Thyroid gland (tissue), 4 donors: ENCODE measurements around the gene COPB1. TPM values are rescaled to one million over a fixed set of nuclear protein-coding genes. Genes with fewer than 3 reads are reported as not detected.

Experiments used
- DNase-seq, 2 donors: peaks; one replicate each; pipeline ENCODE4 v3.0.0-alpha.2; 2019
- H3K27ac ChIP-seq, 3 donors: fragments of 200-600 bp; sonication (generic); 1 replicate in 2 of 3; 2 replicates in 1 of 3; pipeline ENCODE4 v1.5.1; 2016 to 2019; ENCODE audit warnings: mild to moderate bottlenecking in 1 of 3, moderate library complexity in 1 of 3
- H3K27me3 ChIP-seq: fragments of 200-600 bp; sonication (generic); one replicate; pipeline ENCODE4 v1.5.1; 2019
- H3K36me3 ChIP-seq, 2 donors: fragments of 200-600 bp; sonication (generic); one replicate each; pipeline ENCODE4 v1.5.1; 2016 to 2019
- H3K4me1 ChIP-seq, 2 donors: fragments of 200-600 bp; sonication (generic); one replicate each; pipeline ENCODE4 v1.5.1; 2017 to 2019
- H3K4me3 ChIP-seq, 3 donors: fragments of 200-600 bp; sonication (generic); replicated peaks in 1 of 3; 1 replicate in 2 of 3; 2 replicates in 1 of 3; pipeline ENCODE4 v1.5.1; 2016; ENCODE audit warnings: mild to moderate bottlenecking in 1 of 3
- H3K9me3 ChIP-seq: fragments of 200-600 bp; sonication (generic); one replicate; pipeline ENCODE4 v1.5.1; 2017
- POLR2A ChIP-seq, 2 donors: fragments of 450-650 bp; IDR thresholded peaks; one replicate each; pipeline ENCODE4 v1.6.1; 2017; ENCODE audit warnings: antibody characterized with exemption in 2 of 2, mild to moderate bottlenecking in 2 of 2, moderate library complexity in 1 of 2
- WGBS, 2 donors: methylation state at CpG; one replicate each; pipeline ENCODE4 v1.1.5; 2017; 5-methylcytosine and 5-hydroxymethylcytosine counted together
- intact Hi-C: fragments of 100-400 bp; cut with DNase I; formaldehyde crosslinking; loops from one replicate; pipeline ENCODE4 v1.15.1; 2023
- total RNA-seq, 4 donors: library from RNA; depleted of rRNA; stranded (reverse); fragments of >200 nt; gene quantifications; one replicate each; pipeline ENCODE4 v1.2.3, GENCODE V29; 2016
- TF ChIP-seq, protein P1 (sequence below), 6 experiments: fragments of 200-600 bp in 3 of 6; fragments of 450-650 bp in 3 of 6; sonication (generic) in 3 of 6; IDR thresholded peaks; one replicate each; pipeline ENCODE4 v1.5.1; 2016 to 2019; ENCODE audit warnings: antibody characterized with exemption in 6 of 6, mild to moderate bottlenecking in 2 of 6, inconsistent platforms in 1 of 6, moderate library complexity in 1 of 6

The COPB1 gene
- total RNA-seq, 4 donors from 2014 or later: 124 to 189 (median 164) TPM

DNA sequence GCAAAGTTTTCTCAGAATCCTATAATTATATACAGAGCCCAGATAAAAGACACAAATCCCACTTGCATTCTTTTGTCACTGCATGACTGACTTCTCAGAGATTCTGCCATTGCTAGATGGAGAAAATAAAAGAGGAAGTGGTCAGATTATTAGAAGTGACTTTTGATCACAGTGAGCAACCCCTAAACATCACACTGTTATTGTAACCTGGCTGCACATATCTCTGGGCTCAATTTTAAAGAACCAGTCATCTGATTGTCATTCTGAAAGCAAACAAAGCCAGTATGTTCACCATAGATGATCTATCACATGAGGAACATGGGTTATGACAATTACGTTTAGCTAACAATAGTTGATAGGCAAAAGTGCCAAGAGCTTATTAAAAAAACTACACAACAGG, 47.8 kb downstream of the COPB1 start:
- no peaks in the 10 kb centered on the region for H3K27me3 ChIP-seq
- H3K9me3 ChIP-seq: no peaks in the 10 kb centered on the region
- intact Hi-C loops: loop anchor here (10.0 kb wide), 1 partner anchor 157 kb away; no protein-coding TSS in a partner anchor
- no peak overlapping the region for H3K4me3 ChIP-seq
- WGBS, 2 donors: 93 to 94% methylated on average over 1 of the region's 1 CpG
- H3K36me3 ChIP-seq: peaks cover 4 to 7% of the 10 kb centered on the region in 2 donors
- H3K4me1 ChIP-seq: no peaks in the 10 kb centered on the region
- no peak for DNase-seq
- no peak overlapping the region for H3K27ac ChIP-seq
- no peak for TF ChIP-seq POLR2A (IDR thresholded peaks at IDR 0.05)
- TF ChIP-seq, protein P1, sequence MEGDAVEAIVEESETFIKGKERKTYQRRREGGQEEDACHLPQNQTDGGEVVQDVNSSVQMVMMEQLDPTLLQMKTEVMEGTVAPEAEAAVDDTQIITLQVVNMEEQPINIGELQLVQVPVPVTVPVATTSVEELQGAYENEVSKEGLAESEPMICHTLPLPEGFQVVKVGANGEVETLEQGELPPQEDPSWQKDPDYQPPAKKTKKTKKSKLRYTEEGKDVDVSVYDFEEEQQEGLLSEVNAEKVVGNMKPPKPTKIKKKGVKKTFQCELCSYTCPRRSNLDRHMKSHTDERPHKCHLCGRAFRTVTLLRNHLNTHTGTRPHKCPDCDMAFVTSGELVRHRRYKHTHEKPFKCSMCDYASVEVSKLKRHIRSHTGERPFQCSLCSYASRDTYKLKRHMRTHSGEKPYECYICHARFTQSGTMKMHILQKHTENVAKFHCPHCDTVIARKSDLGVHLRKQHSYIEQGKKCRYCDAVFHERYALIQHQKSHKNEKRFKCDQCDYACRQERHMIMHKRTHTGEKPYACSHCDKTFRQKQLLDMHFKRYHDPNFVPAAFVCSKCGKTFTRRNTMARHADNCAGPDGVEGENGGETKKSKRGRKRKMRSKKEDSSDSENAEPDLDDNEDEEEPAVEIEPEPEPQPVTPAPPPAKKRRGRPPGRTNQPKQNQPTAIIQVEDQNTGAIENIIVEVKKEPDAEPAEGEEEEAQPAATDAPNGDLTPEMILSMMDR (IDR thresholded peaks at IDR 0.05): no peak

DNA sequence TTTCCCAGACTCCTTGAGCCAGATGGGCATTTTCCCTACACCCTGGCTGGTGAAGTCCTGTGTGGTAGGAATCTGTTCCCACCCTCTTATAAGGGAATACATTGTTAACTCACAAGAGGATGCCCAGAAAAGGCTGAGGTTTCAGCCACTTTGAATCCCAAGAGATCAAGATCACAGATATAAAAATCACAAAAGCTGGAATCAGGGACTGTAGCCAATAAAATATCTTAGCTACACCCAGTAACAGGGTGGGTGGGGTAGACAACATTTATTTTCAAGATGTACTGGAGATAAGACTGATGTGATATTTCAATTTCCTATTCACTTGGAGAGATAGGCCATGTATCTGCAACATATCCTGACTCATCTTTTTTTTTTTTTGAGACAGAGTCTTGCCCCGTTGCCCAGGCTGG, 50.3 kb downstream of the COPB1 start:
- TF ChIP-seq, protein P1 (IDR thresholded peaks at IDR 0.05): no peak
- no peak for TF ChIP-seq POLR2A (IDR thresholded peaks at IDR 0.05)
- WGBS, 2 donors: 75% methylated on average over 1 of the region's 1 CpG
- intact Hi-C loops: no loop called here
- H3K4me3 ChIP-seq: no peak overlapping the region
- no peak overlapping the region for H3K27ac ChIP-seq
- H3K9me3 ChIP-seq: no peaks in the 10 kb centered on the region
- no peaks in the 10 kb centered on the region for H3K36me3 ChIP-seq
- H3K27me3 ChIP-seq: no peaks in the 10 kb centered on the region
- H3K4me1 ChIP-seq: no peaks in the 10 kb centered on the region
- DNase-seq: no peak

DNA sequence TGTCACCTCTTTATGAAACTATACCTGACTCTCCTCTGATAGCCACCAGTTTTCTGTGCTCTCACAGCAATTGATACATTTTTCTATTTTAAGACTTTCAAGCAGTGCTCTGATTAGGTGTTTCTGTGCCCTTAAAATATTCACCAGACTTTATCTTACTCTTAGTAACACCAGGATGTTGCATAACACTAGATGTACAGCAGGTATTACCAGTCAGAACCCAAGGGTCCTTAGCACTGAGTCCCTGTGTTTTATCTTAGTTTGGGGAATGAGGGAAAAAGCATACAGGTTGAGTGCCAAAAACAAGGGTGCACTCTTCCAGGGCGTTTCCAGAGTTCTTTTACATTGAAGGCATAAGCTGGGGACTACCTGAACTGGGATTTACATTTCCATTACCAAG, 51.4 kb downstream of the COPB1 start:
- no peaks in the 10 kb centered on the region for H3K9me3 ChIP-seq
- no peak overlapping the region for H3K4me3 ChIP-seq
- intact Hi-C loops: no loop called here
- no peaks in the 10 kb centered on the region for H3K27me3 ChIP-seq
- no peak for DNase-seq
- H3K27ac ChIP-seq: no peak overlapping the region
- TF ChIP-seq, protein P1 (IDR thresholded peaks at IDR 0.05): no peak
- no peak for TF ChIP-seq POLR2A (IDR thresholded peaks at IDR 0.05)
- WGBS, 2 donors: 68 to 76% methylated on average over 1 of the region's 1 CpG
- no peaks in the 10 kb centered on the region for H3K36me3 ChIP-seq
- no peaks in the 10 kb centered on the region for H3K4me1 ChIP-seq

DNA sequence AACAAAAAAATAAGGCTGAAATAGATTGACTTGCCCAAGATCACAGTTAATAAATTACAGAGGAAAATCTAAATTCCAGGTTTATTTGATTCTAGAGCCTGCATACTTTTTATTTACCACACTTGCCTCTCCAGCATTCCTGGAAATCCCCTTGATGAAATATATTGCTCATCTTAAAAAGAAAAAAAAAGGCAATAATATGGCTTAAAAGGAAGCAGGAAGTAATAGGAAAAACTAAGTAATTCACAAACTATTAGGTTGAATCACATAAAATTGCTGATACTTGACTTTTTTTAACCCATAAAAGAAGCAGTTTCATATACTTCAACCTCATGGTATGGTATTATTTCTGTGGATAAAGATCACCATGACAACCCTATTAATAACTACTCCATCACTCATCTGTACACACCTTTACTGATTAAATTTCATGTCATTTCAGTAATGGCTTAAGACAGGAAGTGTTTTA, 52.9 kb downstream of the COPB1 start:
- Histone ChIP-seq H3K4me1 (no peaks in the 10 kb centered on the region), H3K9me3 (no peaks in the 10 kb centered on the region), H3K27me3 (no peaks in the 10 kb centered on the region), H3K27ac (no peak overlapping the region), H3K36me3 (no peaks in the 10 kb centered on the region), H3K4me3 (no peak overlapping the region)
- intact Hi-C loops: no loop called here
- no peak for DNase-seq
- TF ChIP-seq, protein P1 (IDR thresholded peaks at IDR 0.05): no peak
- no peak for TF ChIP-seq POLR2A (IDR thresholded peaks at IDR 0.05)

DNA sequence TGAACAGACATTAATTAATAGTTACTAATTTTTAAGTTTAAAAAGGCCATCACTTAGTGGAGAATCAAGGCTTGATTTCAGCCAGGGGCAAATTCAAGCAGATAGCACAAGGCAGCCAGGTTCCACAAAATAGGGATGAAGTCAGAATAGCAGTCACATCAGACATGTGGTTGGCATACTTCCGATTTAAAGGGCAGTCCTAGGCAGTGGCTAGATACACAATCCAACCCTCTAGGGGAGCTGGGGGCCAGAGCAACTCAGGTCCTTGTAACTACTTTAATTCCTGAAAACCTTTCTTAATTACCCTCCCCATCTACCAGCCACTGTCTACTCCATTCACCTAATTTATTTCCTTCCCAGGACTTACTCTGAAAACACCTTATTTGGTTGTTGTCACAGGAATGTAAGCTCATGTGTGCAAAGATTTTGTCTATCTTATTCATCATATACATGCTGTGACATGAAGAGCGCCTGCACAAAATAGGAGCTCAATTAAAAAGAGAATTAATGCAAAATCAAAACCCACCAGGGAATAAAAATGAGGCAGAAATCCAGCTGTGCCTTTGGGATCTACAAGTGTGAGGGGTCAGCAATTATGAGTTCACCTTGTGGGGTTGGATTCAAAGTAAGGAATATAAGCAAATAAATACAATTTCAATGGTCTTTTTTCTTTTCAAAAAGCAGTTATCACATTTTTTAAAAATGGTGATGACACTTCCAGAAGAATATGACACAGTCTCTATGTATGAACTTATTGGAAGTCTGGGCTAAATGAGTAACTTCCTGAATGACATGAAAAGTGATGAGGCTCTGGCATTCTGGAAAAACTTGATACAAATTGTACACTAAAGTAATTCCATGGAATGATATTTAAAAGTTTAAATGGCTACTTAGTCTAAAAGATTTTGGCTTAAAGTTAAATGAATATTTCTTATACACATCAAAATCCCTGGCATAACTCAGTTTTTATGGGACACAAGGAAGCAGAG, 53.8 kb downstream of the COPB1 start:
- DNase-seq: no peak
- Histone ChIP-seq H3K9me3 (no peaks in the 10 kb centered on the region), H3K36me3 (no peaks in the 10 kb centered on the region), H3K4me1 (no peaks in the 10 kb centered on the region), H3K4me3 (no peak overlapping the region), H3K27me3 (no peaks in the 10 kb centered on the region), H3K27ac (no peak overlapping the region)
- intact Hi-C loops: no loop called here
- TF ChIP-seq, protein P1 (IDR thresholded peaks at IDR 0.05): no peak
- 72 to 76% methylated on average over 2 of the region's 2 CpGs for WGBS, 2 donors
